Endothelial cell of umbilical vein (primary cell): ENCODE data around the gene CD24. TPM values are rescaled to one million over a fixed set of nuclear protein-coding genes. Genes with fewer than 3 reads are reported as not detected.

ENCODE experiments used
- BruUV-seq: library from RNA; stranded (reverse); fragments of 400-500 nt; replicated peaks from 2 replicates; lab custom pipeline; 2021; lab: Mats Ljungman, UMichigan
- CTCF ChIA-PET: fragments of 300-600, 350-600 bp; sonication (Branson Sonifier 250); formaldehyde crosslinking; loops from one replicate; lab custom pipeline; 2021; ENCODE audit warnings: antibody characterized with exemption, inconsistent platforms; lab: Charles Lee
- POLR2A ChIA-PET: fragments of 300-600, 350-600 bp; sonication (Branson Sonifier 250); formaldehyde crosslinking; loops from one replicate; lab custom pipeline; 2021; ENCODE audit warnings: antibody characterized with exemption, inconsistent platforms; lab: Charles Lee
- DNase-seq: peaks from one replicate; pipeline ENCODE4 v3.0.0-alpha.2; 2011; ENCODE audit warnings: low read depth, low spot score
- FAIRE-seq: peaks from 2 replicates; lab custom pipeline; 2011; peaks lifted over from hg19 to GRCh38; lab: Jason Lieb, UNC
- H2AFZ ChIP-seq: 2 replicates; pipeline ENCODE4 v1.6.0; 2012; ENCODE audit warnings: low read depth, low read length, control low read depth, inconsistent platforms
- H3K27ac ChIP-seq: 2 replicates; pipeline ENCODE4 v1.5.1; 2011; ENCODE audit warnings: low read depth, mild to moderate bottlenecking, control low read depth, low read length, moderate library complexity; ENCODE audit not compliant: insufficient read depth
- H3K27me3 ChIP-seq, 2 experiments: 2 replicates each; pipeline versions ENCODE4 v1.6.0 to v1.6.1; 2011; ENCODE audit warnings: low read length in 2 of 2, mixed read lengths in 1 of 2; ENCODE audit not compliant: control insufficient read depth in 2 of 2, insufficient read depth in 2 of 2
- H3K36me3 ChIP-seq, 2 experiments: 2 replicates in 1 of 2; 3 replicates in 1 of 2; pipeline ENCODE4 v1.5.1; 2011; ENCODE audit warnings: low read length in 2 of 2, mild to moderate bottlenecking in 1 of 2, moderate library complexity in 1 of 2; ENCODE audit not compliant: control insufficient read depth in 2 of 2, insufficient read depth in 2 of 2; ENCODE audit errors: extremely low read depth in 1 of 2
- H3K4me1 ChIP-seq: 3 replicates; pipeline ENCODE4 v1.5.1; 2011; ENCODE audit warnings: mild to moderate bottlenecking, low read length; ENCODE audit not compliant: control insufficient read depth, insufficient read depth; ENCODE audit errors: extremely low read depth
- H3K4me2 ChIP-seq: 2 replicates; pipeline ENCODE4 v1.6.1; 2011; ENCODE audit warnings: low read length, control low read depth, mixed read lengths; ENCODE audit not compliant: insufficient read depth
- H3K4me3 ChIP-seq, 3 experiments: fragments of 200-600 bp in 1 of 3; sonication (generic), shearing (Covaris generic) in 1 of 3; replicated peaks in 1 of 3; 2 replicates each; pipeline ENCODE4 v1.5.1; 2011 to 2016; ENCODE audit warnings: control low read depth in 3 of 3, low read length in 3 of 3, mild to moderate bottlenecking in 2 of 3, inconsistent platforms in 1 of 3, low read depth in 1 of 3, moderate library complexity in 1 of 3; ENCODE audit not compliant: insufficient read depth in 1 of 3
- H3K79me2 ChIP-seq: 2 replicates; pipeline ENCODE4 v1.6.0; 2012; ENCODE audit warnings: low read length, inconsistent platforms; ENCODE audit not compliant: control insufficient read depth, insufficient read depth
- H3K9ac ChIP-seq: replicated peaks from 2 replicates; pipeline ENCODE3; 2011; ENCODE audit warnings: low read length, control low read depth; ENCODE audit not compliant: insufficient read depth; ENCODE audit errors: extremely low read depth
- H3K9me1 ChIP-seq: replicated peaks from 3 replicates; pipeline ENCODE4 v1.6.0; 2011; ENCODE audit warnings: mild to moderate bottlenecking, low read length; ENCODE audit not compliant: control insufficient read depth, insufficient read depth; ENCODE audit errors: extremely low read depth
- H3K9me3 ChIP-seq: replicated peaks from 2 replicates; pipeline ENCODE4 v1.5.1; 2012; ENCODE audit warnings: low read length, inconsistent platforms; ENCODE audit not compliant: control insufficient read depth, insufficient read depth
- H4K20me1 ChIP-seq: replicated peaks from 2 replicates; pipeline ENCODE3; 2011; ENCODE audit warnings: mild to moderate bottlenecking, low read length; ENCODE audit not compliant: control insufficient read depth, insufficient read depth; ENCODE audit errors: extremely low read depth
- EZH2 ChIP-seq: IDR thresholded peaks from 2 replicates; pipeline ENCODE4 v1.6.1; 2012; ENCODE audit warnings: borderline replicate concordance, low read depth, mild to moderate bottlenecking, moderate library complexity, low read length, inconsistent platforms; ENCODE audit not compliant: severe bottlenecking
- FOS ChIP-seq: IDR thresholded peaks from 2 replicates; pipeline ENCODE4 v1.6.1; 2011; ENCODE audit warnings: mild to moderate bottlenecking, low read length, moderate library complexity, borderline replicate concordance; ENCODE audit not compliant: insufficient read depth
- GATA2 ChIP-seq: IDR thresholded peaks from 2 replicates; pipeline ENCODE4 v1.7.0; 2011; ENCODE audit warnings: low read depth, mild to moderate bottlenecking, moderate library complexity, mixed read lengths, low read length; ENCODE audit not compliant: insufficient read length, insufficient read depth
- JUN ChIP-seq: IDR thresholded peaks from 2 replicates; pipeline ENCODE4 v1.6.1; 2011; ENCODE audit warnings: borderline replicate concordance, low read depth; ENCODE audit not compliant: insufficient read length, insufficient read depth
- MYC ChIP-seq: IDR thresholded peaks from one replicate; pipeline ENCODE4 v1.6.1; 2011; ENCODE audit warnings: mild to moderate bottlenecking, low read depth, low read length
- POLR2A ChIP-seq: IDR thresholded peaks from 2 replicates; pipeline ENCODE4 v1.6.1; 2012; ENCODE audit warnings: low read depth, mild to moderate bottlenecking, control low read depth, low read length
- POLR2AphosphoS5 ChIP-seq: IDR thresholded peaks from 2 replicates; pipeline ENCODE4 v1.6.1; 2012; ENCODE audit warnings: low read depth, mild to moderate bottlenecking, control low read depth, low read length, moderate library complexity; ENCODE audit not compliant: insufficient read depth
- dilution Hi-C: fragments of 300-500 bp; cut with MboI; formaldehyde crosslinking; loops from one replicate; pipeline ENCODE4 v1.15.0; 2019; ENCODE audit warnings: low sequenced_read_pairs; ENCODE audit not compliant: extremely low pct_ligation_motif_present
- intact Hi-C: fragments of 100-400 bp; cut with micrococcal nuclease; formaldehyde crosslinking; loops from one replicate; pipeline ENCODE4 v1.10.0; 2022
- polyA plus RNA-seq, 4 experiments: library from polyadenylated mRNA; depleted of rRNA in 3 of 4; stranded (reverse) in 3 of 4; unstranded in 1 of 4; fragments of >200 nt; gene quantifications; 2 replicates each; pipeline versions ENCODE4 v1.2.1 to v1.2.3, GENCODE V29; 2011 to 2012; ENCODE audit warnings: missing spikeins in 1 of 4
- total RNA-seq: library from RNA; stranded (reverse); gene quantifications from 2 replicates; pipeline ENCODE4 v1.2.3, GENCODE V29; 2021
- TF ChIP-seq, protein P1 (sequence below), 2 donors: IDR thresholded peaks; 1 replicate in 1 of 2; 2 replicates in 1 of 2; pipeline ENCODE4 v1.5.1; 2011; ENCODE audit warnings: low read length in 2 of 2, mild to moderate bottlenecking in 2 of 2, moderate library complexity in 2 of 2, control low read depth in 1 of 2, inconsistent platforms in 1 of 2, low read depth in 1 of 2; ENCODE audit not compliant: insufficient read depth in 1 of 2; ENCODE audit errors: extremely low read depth in 1 of 2
- TF ChIP-seq, protein P2 (sequence below): IDR thresholded peaks from 2 replicates; pipeline ENCODE4 v1.6.1; 2011; ENCODE audit not compliant: insufficient read depth, insufficient read length

The CD24 gene
- total and polyA plus RNA-seq, 2 donors (not counting 3 experiments of a cell fraction or from before 2014, with no cell fraction given): 2.5 to 10.2 TPM

GRCh38 chr6:106927531-106928398 lies 46.8 kb downstream of the CD24 start:
- Histone ChIP-seq H3K9ac (no peak overlapping the region), H3K27ac (no peak overlapping the region), H3K4me1 (no peaks in the 10 kb centered on the region), H4K20me1 (no peaks in the 10 kb centered on the region), H3K79me2 (no peaks in the 10 kb centered on the region), H3K36me3 (no peaks in the 10 kb centered on the region), H3K9me3 (no peaks in the 10 kb centered on the region), H3K27me3 (no peaks in the 10 kb centered on the region), H3K9me1 (no peaks in the 10 kb centered on the region), H3K4me2 (no peak overlapping the region), H2AFZ (no peak overlapping the region), H3K4me3 (no peak overlapping the region)
- FAIRE-seq (no peak), DNase-seq (peak; percentile 41)
- no TSS peak for BruUV-seq
- intact Hi-C loops: no loop called here
- ChIA-PET POLR2A (no interaction called here), CTCF (no interaction called here)
- no peak for TF ChIP-seq POLR2AphosphoS5
- TF ChIP-seq MYC: no peak
- no peak for TF ChIP-seq FOS
- no peak for TF ChIP-seq JUN
- dilution Hi-C loops: no loop called here

- Histone ChIP-seq H3K9me3 (no peaks in the 10 kb centered on the region), H3K9me1 (no peaks in the 10 kb centered on the region), H3K36me3 (no peaks in the 10 kb centered on the region), H3K79me2 (no peaks in the 10 kb centered on the region), H3K27ac (no peak overlapping the region), H2AFZ (no peak overlapping the region), H3K4me3 (no peak overlapping the region), H4K20me1 (no peaks in the 10 kb centered on the region), H3K9ac (no peak overlapping the region), H3K4me1 (no peaks in the 10 kb centered on the region), H3K4me2 (no peak overlapping the region), H3K27me3 (no peaks in the 10 kb centered on the region)
- intact Hi-C loops: no loop called here
- ChIA-PET CTCF (no interaction called here), POLR2A (no interaction called here)
- FAIRE-seq (no peak), DNase-seq (no peak)
- dilution Hi-C loops: no loop called here
- BruUV-seq: no TSS peak
- TF ChIP-seq EZH2 (no peak), GATA2 (no peak), FOS (no peak), JUN (no peak), MYC (no peak), POLR2A (no peak), POLR2AphosphoS5 (no peak)
- TF ChIP-seq, protein P1, sequence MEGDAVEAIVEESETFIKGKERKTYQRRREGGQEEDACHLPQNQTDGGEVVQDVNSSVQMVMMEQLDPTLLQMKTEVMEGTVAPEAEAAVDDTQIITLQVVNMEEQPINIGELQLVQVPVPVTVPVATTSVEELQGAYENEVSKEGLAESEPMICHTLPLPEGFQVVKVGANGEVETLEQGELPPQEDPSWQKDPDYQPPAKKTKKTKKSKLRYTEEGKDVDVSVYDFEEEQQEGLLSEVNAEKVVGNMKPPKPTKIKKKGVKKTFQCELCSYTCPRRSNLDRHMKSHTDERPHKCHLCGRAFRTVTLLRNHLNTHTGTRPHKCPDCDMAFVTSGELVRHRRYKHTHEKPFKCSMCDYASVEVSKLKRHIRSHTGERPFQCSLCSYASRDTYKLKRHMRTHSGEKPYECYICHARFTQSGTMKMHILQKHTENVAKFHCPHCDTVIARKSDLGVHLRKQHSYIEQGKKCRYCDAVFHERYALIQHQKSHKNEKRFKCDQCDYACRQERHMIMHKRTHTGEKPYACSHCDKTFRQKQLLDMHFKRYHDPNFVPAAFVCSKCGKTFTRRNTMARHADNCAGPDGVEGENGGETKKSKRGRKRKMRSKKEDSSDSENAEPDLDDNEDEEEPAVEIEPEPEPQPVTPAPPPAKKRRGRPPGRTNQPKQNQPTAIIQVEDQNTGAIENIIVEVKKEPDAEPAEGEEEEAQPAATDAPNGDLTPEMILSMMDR (IDR thresholded peaks at IDR 0.05; ENCODE audit: extremely low read depth in 1 of 2, insufficient read depth in 1 of 2, low read depth in 1 of 2, low read length in 2 of 2): no peak
- TF ChIP-seq, protein P2, sequence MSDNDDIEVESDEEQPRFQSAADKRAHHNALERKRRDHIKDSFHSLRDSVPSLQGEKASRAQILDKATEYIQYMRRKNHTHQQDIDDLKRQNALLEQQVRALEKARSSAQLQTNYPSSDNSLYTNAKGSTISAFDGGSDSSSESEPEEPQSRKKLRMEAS: no peak
These were observed 48.6 kb downstream of the CD24 start for GRCh38 chr6:106925948-106926347.
